Hepatocyte (in vitro differentiated cells): Measurements from ENCODE around the gene SIRT6. TPM values are rescaled to one million over a fixed set of nuclear protein-coding genes. Genes with fewer than 3 reads are reported as not detected.
A peak's percentile ranks its signal among the peaks of the same experiment; 100 is the strongest.

ENCODE experiments used
- DNase-seq: peaks from one replicate; pipeline ENCODE4 v3.0.0-alpha.2; 2016; ENCODE audit warnings: low spot score
- H2AFZ ChIP-seq: fragments of 200-600 bp; sonication (generic); 2 replicates; pipeline ENCODE4 v1.6.0; 2016; ENCODE audit warnings: antibody characterized with exemption, mild to moderate bottlenecking
- H3K27ac ChIP-seq: fragments of 200-600 bp; sonication (generic); 2 replicates; pipeline ENCODE4 v1.5.1; 2016; ENCODE audit warnings: mild to moderate bottlenecking
- H3K27me3 ChIP-seq: fragments of 200-600 bp; sonication (generic); 2 replicates; pipeline ENCODE4 v1.6.1; 2016
- H3K36me3 ChIP-seq: fragments of 200-600 bp; sonication (generic); replicated peaks from 2 replicates; pipeline ENCODE4 v1.5.1; 2016; ENCODE audit warnings: low read depth; ENCODE audit not compliant: insufficient read depth
- H3K4me1 ChIP-seq: fragments of 200-600 bp; sonication (generic); 2 replicates; pipeline ENCODE4 v1.5.1; 2016; ENCODE audit warnings: mild to moderate bottlenecking, moderate library complexity; ENCODE audit not compliant: insufficient read depth
- H3K4me2 ChIP-seq: fragments of 200-600 bp; sonication (generic); 2 replicates; pipeline ENCODE4 v1.6.0; 2016
- H3K4me3 ChIP-seq: fragments of 200-600 bp; sonication (generic); 2 replicates; pipeline ENCODE4 v1.5.1; 2016; ENCODE audit warnings: mild to moderate bottlenecking
- H3K79me2 ChIP-seq: fragments of 200-600 bp; sonication (generic); 2 replicates; pipeline ENCODE4 v1.6.0; 2017; ENCODE audit warnings: mild to moderate bottlenecking
- H3K9me2 ChIP-seq: fragments of 200-600 bp; sonication (generic); replicated peaks from 2 replicates; pipeline ENCODE4 v1.6.0; 2017; ENCODE audit warnings: mild to moderate bottlenecking; ENCODE audit not compliant: insufficient read depth
- H3K9me3 ChIP-seq: fragments of 200-600 bp; sonication (generic); 2 replicates; pipeline ENCODE4 v1.5.1; 2016; ENCODE audit warnings: low read depth, mild to moderate bottlenecking
- H4K20me1 ChIP-seq: fragments of 200-600 bp; sonication (generic); 2 replicates; pipeline ENCODE4 v1.6.0; 2016; ENCODE audit warnings: mild to moderate bottlenecking; ENCODE audit not compliant: insufficient read depth, poor library complexity, severe bottlenecking
- EZH2 ChIP-seq: fragments of 200-600 bp; sonication (generic); IDR thresholded peaks from 2 replicates; pipeline ENCODE4 v1.6.1; 2016; ENCODE audit warnings: antibody characterized with exemption, mild to moderate bottlenecking, borderline replicate concordance
- EZH2phosphoT487 ChIP-seq: fragments of 200-600 bp; sonication (generic); IDR thresholded peaks from one replicate; pipeline ENCODE4 v1.6.1; 2018; ENCODE audit warnings: antibody characterized with exemption, mild to moderate bottlenecking, low read depth, moderate library complexity; ENCODE audit not compliant: unreplicated experiment, severe bottlenecking
- WGBS: methylation state at CpG from one replicate; pipeline ENCODE4 v1.1.6; 2016; ENCODE audit warnings: low lambda C conversion rate; ENCODE audit errors: missing lambda C conversion rate; 5-methylcytosine and 5-hydroxymethylcytosine counted together
- polyA plus RNA-seq: library from polyadenylated mRNA; unstranded; fragments of >200 nt; fragmentation: Nextera tagmentation; extraction: Ambion mirVana; gene quantifications from 2 replicates; pipeline ENCODE4 v1.2.1, GENCODE V29; 2016
- total RNA-seq: library from RNA; depleted of rRNA; stranded (reverse); fragments of >200 nt; gene quantifications from 2 replicates; pipeline ENCODE4 v1.2.3, GENCODE V29; 2014
- TF ChIP-seq, protein P1 (sequence below): fragments of 200-600 bp; sonication (generic); IDR thresholded peaks from 2 replicates; pipeline ENCODE4 v1.5.1; 2016; ENCODE audit warnings: antibody characterized with exemption, mild to moderate bottlenecking; ENCODE audit not compliant: poor library complexity

Gene SIRT6
- total and polyA plus RNA-seq, 2 experiments from 2014 or later: 9.9 to 15.7 TPM

DNA sequence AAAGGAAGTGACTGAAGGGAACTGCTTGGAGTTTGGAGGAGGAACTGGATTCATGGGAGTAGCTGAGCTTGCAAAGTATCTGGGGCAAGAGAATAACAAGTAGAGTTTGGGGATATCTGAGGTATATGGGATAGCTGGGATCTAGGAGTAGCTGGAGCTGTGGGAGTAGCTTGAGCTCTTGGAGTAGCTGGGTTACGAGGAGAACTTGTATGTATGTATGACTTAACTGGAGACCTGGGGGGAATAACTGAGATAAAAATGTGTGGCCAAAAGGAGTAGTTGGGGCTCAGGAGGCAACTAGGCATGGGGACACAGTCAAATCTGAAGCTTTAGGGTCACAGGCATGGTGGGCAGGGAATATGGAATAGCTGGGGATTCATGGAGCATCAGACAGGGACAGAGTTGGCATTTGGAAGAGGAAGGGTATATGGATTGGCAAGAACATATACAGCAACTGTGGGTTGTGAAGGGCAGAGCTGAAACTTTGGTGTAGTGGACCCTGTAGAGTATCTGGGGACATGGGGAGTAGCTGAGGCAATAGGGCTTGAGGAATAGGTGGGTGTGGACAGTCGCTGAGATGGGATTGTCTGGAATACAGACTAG is 18.7 kb upstream of the SIRT6 start:
- Histone ChIP-seq H3K4me2 (no peak overlapping the region), H3K36me3 (no peaks in the 10 kb centered on the region), H3K27ac (no peak overlapping the region), H3K79me2 (no peaks in the 10 kb centered on the region), H4K20me1 (no peaks in the 10 kb centered on the region), H3K4me3 (no peak overlapping the region), H3K9me2 (no peaks in the 10 kb centered on the region), H3K9me3 (no peaks in the 10 kb centered on the region), H3K4me1 (peaks cover 4% of the 10 kb centered on the region), H3K27me3 (peaks cover 51% of the 10 kb centered on the region), H2AFZ (no peak overlapping the region)
- WGBS: 92% methylated on average over 2 of the region's 2 CpGs
- no peak for TF ChIP-seq EZH2
- TF ChIP-seq, protein P1, sequence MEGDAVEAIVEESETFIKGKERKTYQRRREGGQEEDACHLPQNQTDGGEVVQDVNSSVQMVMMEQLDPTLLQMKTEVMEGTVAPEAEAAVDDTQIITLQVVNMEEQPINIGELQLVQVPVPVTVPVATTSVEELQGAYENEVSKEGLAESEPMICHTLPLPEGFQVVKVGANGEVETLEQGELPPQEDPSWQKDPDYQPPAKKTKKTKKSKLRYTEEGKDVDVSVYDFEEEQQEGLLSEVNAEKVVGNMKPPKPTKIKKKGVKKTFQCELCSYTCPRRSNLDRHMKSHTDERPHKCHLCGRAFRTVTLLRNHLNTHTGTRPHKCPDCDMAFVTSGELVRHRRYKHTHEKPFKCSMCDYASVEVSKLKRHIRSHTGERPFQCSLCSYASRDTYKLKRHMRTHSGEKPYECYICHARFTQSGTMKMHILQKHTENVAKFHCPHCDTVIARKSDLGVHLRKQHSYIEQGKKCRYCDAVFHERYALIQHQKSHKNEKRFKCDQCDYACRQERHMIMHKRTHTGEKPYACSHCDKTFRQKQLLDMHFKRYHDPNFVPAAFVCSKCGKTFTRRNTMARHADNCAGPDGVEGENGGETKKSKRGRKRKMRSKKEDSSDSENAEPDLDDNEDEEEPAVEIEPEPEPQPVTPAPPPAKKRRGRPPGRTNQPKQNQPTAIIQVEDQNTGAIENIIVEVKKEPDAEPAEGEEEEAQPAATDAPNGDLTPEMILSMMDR: no peak
- TF ChIP-seq EZH2phosphoT487: no peak
- no peak for DNase-seq

DNA sequence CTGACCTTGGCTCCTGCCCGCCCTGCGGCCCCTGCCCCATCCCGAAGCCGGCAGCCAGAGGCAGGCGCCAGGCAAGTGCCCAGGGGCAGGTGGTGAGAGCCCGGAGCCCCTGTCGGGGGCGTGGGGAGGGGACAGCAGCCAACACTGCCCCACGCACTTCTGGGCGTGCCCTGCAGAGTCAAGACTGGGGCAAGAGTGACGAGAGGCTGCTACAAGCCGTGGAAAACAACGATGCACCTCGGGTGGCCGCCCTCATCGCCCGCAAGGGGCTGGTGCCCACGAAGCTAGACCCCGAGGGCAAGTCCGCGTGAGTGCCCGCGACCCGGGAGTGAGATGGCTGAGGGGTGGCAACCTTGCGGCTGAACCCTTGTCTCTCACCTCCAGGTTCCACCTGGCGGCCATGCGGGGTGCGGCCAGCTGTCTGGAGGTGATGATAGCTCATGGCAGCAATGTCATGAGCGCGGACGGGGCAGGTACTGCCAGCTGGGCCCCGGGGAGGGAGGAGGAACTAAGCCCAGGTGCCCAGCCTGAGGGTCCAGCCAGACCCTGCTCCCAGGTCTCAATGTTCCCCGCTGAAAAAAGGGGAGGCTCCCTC is 17.4 kb upstream of the SIRT6 start:
- Histone ChIP-seq H4K20me1 (no peaks in the 10 kb centered on the region), H3K79me2 (no peaks in the 10 kb centered on the region), H3K9me2 (no peaks in the 10 kb centered on the region), H2AFZ (no peak overlapping the region), H3K9me3 (no peaks in the 10 kb centered on the region), H3K36me3 (no peaks in the 10 kb centered on the region), H3K4me2 (no peak overlapping the region), H3K4me3 (no peak overlapping the region), H3K27me3 (peaks cover 55% of the 10 kb centered on the region), H3K27ac (no peak overlapping the region), H3K4me1 (peaks cover 4% of the 10 kb centered on the region)
- TF ChIP-seq EZH2: peak; percentile 30
- TF ChIP-seq EZH2phosphoT487: no peak
- TF ChIP-seq, protein P1: peak; percentile 30
- WGBS: 35% methylated on average over 24 of the region's 33 CpGs
- peak; percentile 38 for DNase-seq

DNA sequence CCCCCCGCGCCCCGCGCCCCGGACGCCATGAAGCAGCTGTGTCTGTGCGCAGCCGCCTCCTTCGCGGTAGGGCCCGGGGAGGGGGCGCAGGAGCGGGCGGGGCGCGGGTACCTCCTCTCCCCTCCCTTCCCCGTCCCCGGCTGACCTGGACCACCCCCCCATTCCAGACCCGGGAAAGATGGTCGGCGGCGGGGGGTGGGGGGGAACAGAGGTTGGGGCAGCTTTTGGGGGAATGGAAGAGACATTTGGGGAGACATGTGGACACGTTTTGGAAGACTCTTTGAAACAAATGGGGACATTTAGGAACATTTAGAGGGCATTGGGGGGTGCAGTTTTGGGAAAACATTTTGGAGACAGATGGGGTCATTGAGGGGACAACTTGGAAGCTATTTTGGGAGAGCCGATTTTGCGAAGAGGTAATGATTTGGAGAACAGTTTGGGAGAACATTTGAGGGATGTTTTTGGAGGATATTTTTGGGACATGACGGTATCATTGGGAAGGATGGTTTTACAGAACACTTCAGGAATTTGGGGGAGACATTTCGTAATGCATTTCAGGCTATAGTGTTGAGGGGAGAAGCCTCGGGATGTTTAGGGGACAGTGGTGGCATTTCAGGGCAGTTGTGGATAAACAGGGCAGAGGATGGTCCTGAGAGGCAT is 16.2 kb upstream of the SIRT6 start:
- TF ChIP-seq, protein P1: no peak
- TF ChIP-seq EZH2: peak; percentile 34
- peak overlapping the region; percentile 69 for H3K4me2 ChIP-seq
- no peaks in the 10 kb centered on the region for H3K9me2 ChIP-seq
- H3K4me3 ChIP-seq: no peak overlapping the region
- H3K9me3 ChIP-seq: no peaks in the 10 kb centered on the region
- H3K36me3 ChIP-seq: no peaks in the 10 kb centered on the region
- no peak for DNase-seq
- peaks cover 4% of the 10 kb centered on the region for H3K4me1 ChIP-seq
- no peaks in the 10 kb centered on the region for H4K20me1 ChIP-seq
- peaks cover 58% of the 10 kb centered on the region for H3K27me3 ChIP-seq
- H2AFZ ChIP-seq: no peak overlapping the region
- WGBS: 45% methylated on average over 6 of the region's 28 CpGs
- no peak overlapping the region for H3K27ac ChIP-seq
- H3K79me2 ChIP-seq: no peaks in the 10 kb centered on the region
